Vagina (tissue), 2 donors: ENCODE data around the gene FAM234B. TPM values are rescaled to one million over a fixed set of nuclear protein-coding genes. Genes with fewer than 3 reads are reported as not detected.

Experiments
- DNase-seq, 2 donors: peaks; one replicate each; pipeline ENCODE4 v3.0.0-alpha.2; 2017; ENCODE audit errors: extremely low spot score in 2 of 2
- H3K27ac ChIP-seq: fragments of 200-600 bp; sonication (generic); one replicate; pipeline ENCODE4 v1.5.1; 2019
- H3K27me3 ChIP-seq: fragments of 200-600 bp; sonication (generic); one replicate; pipeline ENCODE4 v1.5.1; 2019
- H3K36me3 ChIP-seq, 2 donors: fragments of 200-600 bp; sonication (generic); one replicate each; pipeline ENCODE4 v1.5.1; 2017 to 2019
- H3K4me1 ChIP-seq: fragments of 200-600 bp; sonication (generic); one replicate; pipeline ENCODE4 v1.5.1; 2019
- H3K4me3 ChIP-seq, 2 donors: fragments of 200-600 bp; sonication (generic); 1 replicate in 1 of 2; 2 replicates in 1 of 2; pipeline ENCODE4 v1.5.1; 2016 to 2019
- H3K9me3 ChIP-seq: fragments of 200-600 bp; sonication (generic); one replicate; pipeline ENCODE4 v1.5.1; 2019
- POLR2A ChIP-seq, 2 donors: fragments of 450-650 bp; IDR thresholded peaks; one replicate each; pipeline ENCODE4 v1.6.1; 2017; ENCODE audit warnings: antibody characterized with exemption in 2 of 2, mild to moderate bottlenecking in 2 of 2, moderate library complexity in 2 of 2
- POLR2AphosphoS5 ChIP-seq, 2 donors: sonication (generic); formaldehyde crosslinking; IDR thresholded peaks; one replicate each; pipeline ENCODE4 v1.9.0; 2017; ENCODE audit warnings: antibody characterized with exemption in 2 of 2, mild to moderate bottlenecking in 2 of 2, low read depth in 1 of 2; ENCODE audit not compliant: insufficient read depth in 1 of 2
- intact Hi-C: fragments of 100-400 bp; cut with DNase I; formaldehyde crosslinking; loops from one replicate; pipeline ENCODE4 v1.15.1; 2023
- total RNA-seq: library from RNA; depleted of rRNA; stranded (reverse); fragments of >200 nt; gene quantifications from one replicate; pipeline ENCODE4 v1.2.3, GENCODE V29; 2016
- TF ChIP-seq, protein P1 (sequence below), 3 experiments: fragments of 450-650 bp in 2 of 3; fragments of 200-600 bp in 1 of 3; sonication (generic) in 1 of 3; IDR thresholded peaks; one replicate each; pipeline ENCODE4 v1.5.1; 2017 to 2019; ENCODE audit warnings: antibody characterized with exemption in 3 of 3, mild to moderate bottlenecking in 2 of 3, moderate library complexity in 2 of 3

FAM234B gene
- total RNA-seq, 1 donor from 2014 or later, result 11.0 TPM

DNA sequence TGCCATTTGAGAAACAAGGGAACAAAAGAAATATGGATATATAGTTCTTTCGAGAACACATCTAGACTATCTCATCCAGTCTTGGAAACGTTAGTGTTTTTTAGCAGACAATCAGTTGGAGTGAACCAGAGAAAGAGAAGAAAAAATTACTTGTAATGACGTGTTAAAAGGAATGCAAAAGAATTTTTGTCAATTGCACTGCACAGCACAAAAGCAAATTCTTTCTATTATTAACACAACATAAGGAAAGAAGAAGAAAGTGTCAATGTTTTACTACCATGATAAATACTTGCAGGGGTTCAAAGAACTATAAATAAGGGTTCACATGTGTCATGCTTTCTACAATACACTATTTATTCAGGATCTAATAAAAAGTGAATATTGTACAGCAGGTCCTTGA is 86.8 kb downstream of the FAM234B start:
- Histone ChIP-seq H3K9me3 (no peaks in the 10 kb centered on the region), H3K27ac (no peak overlapping the region), H3K4me1 (peaks cover 11% of the 10 kb centered on the region), H3K36me3 (no peaks in the 10 kb centered on the region), H3K27me3 (no peaks in the 10 kb centered on the region), H3K4me3 (no peak overlapping the region)
- no peak for TF ChIP-seq POLR2AphosphoS5 (IDR thresholded peaks at IDR 0.05; ENCODE audit: insufficient read depth in 1 of 2, low read depth in 1 of 2)
- TF ChIP-seq POLR2A (IDR thresholded peaks at IDR 0.05), result no peak
- TF ChIP-seq, protein P1, sequence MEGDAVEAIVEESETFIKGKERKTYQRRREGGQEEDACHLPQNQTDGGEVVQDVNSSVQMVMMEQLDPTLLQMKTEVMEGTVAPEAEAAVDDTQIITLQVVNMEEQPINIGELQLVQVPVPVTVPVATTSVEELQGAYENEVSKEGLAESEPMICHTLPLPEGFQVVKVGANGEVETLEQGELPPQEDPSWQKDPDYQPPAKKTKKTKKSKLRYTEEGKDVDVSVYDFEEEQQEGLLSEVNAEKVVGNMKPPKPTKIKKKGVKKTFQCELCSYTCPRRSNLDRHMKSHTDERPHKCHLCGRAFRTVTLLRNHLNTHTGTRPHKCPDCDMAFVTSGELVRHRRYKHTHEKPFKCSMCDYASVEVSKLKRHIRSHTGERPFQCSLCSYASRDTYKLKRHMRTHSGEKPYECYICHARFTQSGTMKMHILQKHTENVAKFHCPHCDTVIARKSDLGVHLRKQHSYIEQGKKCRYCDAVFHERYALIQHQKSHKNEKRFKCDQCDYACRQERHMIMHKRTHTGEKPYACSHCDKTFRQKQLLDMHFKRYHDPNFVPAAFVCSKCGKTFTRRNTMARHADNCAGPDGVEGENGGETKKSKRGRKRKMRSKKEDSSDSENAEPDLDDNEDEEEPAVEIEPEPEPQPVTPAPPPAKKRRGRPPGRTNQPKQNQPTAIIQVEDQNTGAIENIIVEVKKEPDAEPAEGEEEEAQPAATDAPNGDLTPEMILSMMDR (IDR thresholded peaks at IDR 0.05), result no peak
- intact Hi-C loops, result no loop called here
- no peak for DNase-seq

Other genes with a start within 250 kb of the FAM234B start
- gene DDX47, start 231.0 kb upstream of the FAM234B start, total RNA-seq, result 42.0 TPM
- gene GPRC5A, start 152.8 kb upstream of the FAM234B start, total RNA-seq, result 26.8 TPM
- not detected for gene GPRC5D, start 92.2 kb upstream of the FAM234B start, total RNA-seq
- gene HEBP1, start 44.1 kb upstream of the FAM234B start, total RNA-seq, result 47.6 TPM
- gene GSG1, start 59.3 kb downstream of the FAM234B start, total RNA-seq, result not detected
- 675 TPM for gene EMP1, start 152.3 kb downstream of the FAM234B start, total RNA-seq